Liver (tissue), 9 donors: ENCODE measurements around the gene TBX15. TPM values are rescaled to one million over a fixed set of nuclear protein-coding genes. Genes with fewer than 3 reads are reported as not detected.

ENCODE experiments used
- DNase-seq: peaks from one replicate; pipeline ENCODE4 v3.0.0-alpha.2; 2017; ENCODE audit warnings: low spot score
- H3K27ac ChIP-seq, 2 donors: one replicate each; pipeline ENCODE4 v1.7.0; 2013; ENCODE audit warnings: inconsistent platforms in 2 of 2, low read length in 2 of 2, control low read depth in 1 of 2, low read depth in 1 of 2, mild to moderate bottlenecking in 1 of 2
- H3K27me3 ChIP-seq, 4 donors: one replicate each; pipeline versions ENCODE4 v1.6.1 to v1.7.0; 2013; ENCODE audit warnings: low read length in 3 of 4, inconsistent platforms in 1 of 4, mild to moderate bottlenecking in 1 of 4, moderate library complexity in 1 of 4; ENCODE audit not compliant: control insufficient read depth in 4 of 4, insufficient read depth in 4 of 4
- H3K36me3 ChIP-seq, 4 donors: one replicate each; pipeline versions ENCODE4 v1.6.1 to v1.7.0; 2013; ENCODE audit warnings: low read length in 3 of 4, mild to moderate bottlenecking in 3 of 4, low read depth in 1 of 4, moderate library complexity in 1 of 4; ENCODE audit not compliant: control insufficient read depth in 4 of 4, insufficient read depth in 3 of 4
- H3K4me1 ChIP-seq, 4 donors: one replicate each; pipeline versions ENCODE4 v1.6.1 to v1.7.0; 2013; ENCODE audit warnings: low read length in 3 of 4, mild to moderate bottlenecking in 3 of 4, moderate library complexity in 1 of 4; ENCODE audit not compliant: control insufficient read depth in 4 of 4, insufficient read depth in 4 of 4
- H3K4me3 ChIP-seq, 3 donors: one replicate each; pipeline versions ENCODE4 v1.6.1 to v1.7.0; 2013; ENCODE audit warnings: low read length in 3 of 3, control low read depth in 1 of 3, low read depth in 1 of 3, mild to moderate bottlenecking in 1 of 3
- H3K9ac ChIP-seq, 2 donors: one replicate each; pipeline ENCODE4 v1.7.0; 2013; ENCODE audit warnings: low read length in 2 of 2, mild to moderate bottlenecking in 2 of 2, moderate library complexity in 2 of 2, control low read depth in 1 of 2, low read depth in 1 of 2
- H3K9me3 ChIP-seq, 4 donors: one replicate each; pipeline versions ENCODE4 v1.6.1 to v1.7.0; 2013; ENCODE audit warnings: low read length in 3 of 4; ENCODE audit not compliant: control insufficient read depth in 4 of 4
- ATF3 ChIP-seq: IDR thresholded peaks from 2 replicates; pipeline ENCODE4 v1.6.1; 2016; ENCODE audit warnings: antibody characterized with exemption
- EGR1 ChIP-seq, 2 donors: IDR thresholded peaks; 2 replicates each; pipeline ENCODE4 v1.6.1; 2016 to 2018; ENCODE audit warnings: antibody characterized with exemption in 2 of 2, low read depth in 2 of 2
- FOXA1 ChIP-seq: IDR thresholded peaks from 2 replicates; pipeline ENCODE4 v1.6.1; 2016; ENCODE audit warnings: antibody characterized with exemption
- FOXA2 ChIP-seq: IDR thresholded peaks from 2 replicates; pipeline ENCODE4 v1.6.1; 2016; ENCODE audit warnings: antibody characterized with exemption
- GABPA ChIP-seq, 2 donors: IDR thresholded peaks in 1 of 2; conservative IDR thresholded peaks in 1 of 2; 2 replicates each; pipeline ENCODE4 v1.6.1; 2016; ENCODE audit warnings: antibody characterized with exemption in 2 of 2, mild to moderate bottlenecking in 1 of 2, moderate library complexity in 1 of 2
- HNF4A ChIP-seq, 2 donors: conservative IDR thresholded peaks; 2 replicates each; pipeline ENCODE4 v1.6.1; 2016; ENCODE audit warnings: antibody characterized with exemption in 2 of 2, mild to moderate bottlenecking in 2 of 2
- HNF4G ChIP-seq: IDR thresholded peaks from 2 replicates; pipeline ENCODE4 v1.6.1; 2016; ENCODE audit warnings: antibody characterized with exemption
- JUND ChIP-seq, 2 donors: IDR thresholded peaks; 2 replicates each; pipeline ENCODE4 v1.6.1; 2016; ENCODE audit warnings: antibody characterized with exemption in 2 of 2
- NR2F2 ChIP-seq: IDR thresholded peaks from 2 replicates; pipeline ENCODE4 v1.6.1; 2016; ENCODE audit warnings: antibody characterized with exemption
- RAD21 ChIP-seq, 2 donors: IDR thresholded peaks; 2 replicates each; pipeline ENCODE4 v1.6.1; 2016; ENCODE audit warnings: antibody characterized with exemption in 2 of 2, mild to moderate bottlenecking in 2 of 2
- REST ChIP-seq: IDR thresholded peaks from 2 replicates; pipeline ENCODE4 v1.6.1; 2016; ENCODE audit warnings: antibody characterized with exemption, mild to moderate bottlenecking
- RXRA ChIP-seq, 2 donors: IDR thresholded peaks; 2 replicates each; pipeline ENCODE4 v1.6.1; 2017 to 2018; ENCODE audit warnings: antibody characterized with exemption in 2 of 2, mild to moderate bottlenecking in 1 of 2
- SP1 ChIP-seq: IDR thresholded peaks from 2 replicates; pipeline ENCODE4 v1.6.1; 2018; ENCODE audit warnings: antibody characterized with exemption, mild to moderate bottlenecking
- TAF1 ChIP-seq: conservative IDR thresholded peaks from 2 replicates; pipeline ENCODE4 v1.6.1; 2016; ENCODE audit warnings: antibody characterized with exemption, mild to moderate bottlenecking
- YY1 ChIP-seq: IDR thresholded peaks from 2 replicates; pipeline ENCODE4 v1.6.1; 2016; ENCODE audit warnings: antibody characterized with exemption, mild to moderate bottlenecking
- ZBTB33 ChIP-seq: IDR thresholded peaks from 2 replicates; pipeline ENCODE4 v1.6.1; 2016; ENCODE audit warnings: antibody characterized with exemption
- WGBS: extraction: QIAGEN DNeasy Blood & Tissue Kit; methylation state at CpG from one replicate; pipeline ENCODE4 v1.1.7; 2013; 5-methylcytosine and 5-hydroxymethylcytosine counted together
- polyA plus RNA-seq, 2 donors: library from polyadenylated mRNA; stranded (reverse) in 1 of 2; unstranded in 1 of 2; fragments of 200-250 nt in 1 of 2; fragments of >200 nt in 1 of 2; fragmentation: Nextera tagmentation in 1 of 2; extraction: Ambion mirVana in 1 of 2; gene quantifications; one replicate each; pipeline versions ENCODE4 v1.2.1 to v1.2.3, GENCODE V29; 2013 to 2015
- total RNA-seq, 2 donors: library from RNA; depleted of rRNA; stranded (reverse); fragments of >200 nt; gene quantifications; one replicate each; pipeline ENCODE4 v1.2.3, GENCODE V29; 2014
- TF ChIP-seq, protein P1 (sequence below): fragments of 150-350 bp; IDR thresholded peaks from 2 replicates; pipeline ENCODE4 v1.5.1; 2017; ENCODE audit warnings: improper control_type of control experiment, low read depth, low read length; ENCODE audit not compliant: missing input control
- TF ChIP-seq, protein P2 (sequence below): IDR thresholded peaks from 2 replicates; pipeline ENCODE4 v1.6.1; 2016; ENCODE audit warnings: antibody characterized with exemption
- donor health status: healthy.
- donor health status: healthy.
- donor health status: healthy.
- donor health status: healthy.
- donor health status: healthy.

The TBX15 gene
- total and polyA plus RNA-seq, 4 donors: 0.09 to 15.5 (median 3.5) TPM

GRCh38 chr1:119032986-119033385 is 44.8 kb upstream of the TBX15 start:
- H3K27ac ChIP-seq: no peak overlapping the region
- no peak overlapping the region for H3K9ac ChIP-seq
- no peaks in the 10 kb centered on the region for H3K27me3 ChIP-seq
- no peak overlapping the region for H3K4me3 ChIP-seq
- H3K36me3 ChIP-seq: peaks cover 3 to 11% (median 6%) of the 10 kb centered on the region in 4 donors
- H3K9me3 ChIP-seq: no peaks in the 10 kb centered on the region
- WGBS: 97% methylated on average over 22 of the region's 22 CpGs
- TF ChIP-seq JUND (IDR thresholded peaks at IDR 0.05) (no peak), NR2F2 (no peak), EGR1 (IDR thresholded peaks at IDR 0.05; ENCODE audit: low read depth in 2 of 2) (no peak), TAF1 (no peak), FOXA1 (no peak), ATF3 (no peak), HNF4A (conservative IDR thresholded peaks at IDR 0.05) (no peak), ZBTB33 (no peak), GABPA (IDR thresholded peaks at IDR 0.05 in 1 of 2, conservative IDR thresholded peaks at IDR 0.05 in 1 of 2) (no peak), HNF4G (no peak), FOXA2 (no peak), REST (no peak), RAD21 (IDR thresholded peaks at IDR 0.05) (no peak), SP1 (no peak), YY1 (no peak), RXRA (IDR thresholded peaks at IDR 0.05) (no peak)
- TF ChIP-seq, protein P1, sequence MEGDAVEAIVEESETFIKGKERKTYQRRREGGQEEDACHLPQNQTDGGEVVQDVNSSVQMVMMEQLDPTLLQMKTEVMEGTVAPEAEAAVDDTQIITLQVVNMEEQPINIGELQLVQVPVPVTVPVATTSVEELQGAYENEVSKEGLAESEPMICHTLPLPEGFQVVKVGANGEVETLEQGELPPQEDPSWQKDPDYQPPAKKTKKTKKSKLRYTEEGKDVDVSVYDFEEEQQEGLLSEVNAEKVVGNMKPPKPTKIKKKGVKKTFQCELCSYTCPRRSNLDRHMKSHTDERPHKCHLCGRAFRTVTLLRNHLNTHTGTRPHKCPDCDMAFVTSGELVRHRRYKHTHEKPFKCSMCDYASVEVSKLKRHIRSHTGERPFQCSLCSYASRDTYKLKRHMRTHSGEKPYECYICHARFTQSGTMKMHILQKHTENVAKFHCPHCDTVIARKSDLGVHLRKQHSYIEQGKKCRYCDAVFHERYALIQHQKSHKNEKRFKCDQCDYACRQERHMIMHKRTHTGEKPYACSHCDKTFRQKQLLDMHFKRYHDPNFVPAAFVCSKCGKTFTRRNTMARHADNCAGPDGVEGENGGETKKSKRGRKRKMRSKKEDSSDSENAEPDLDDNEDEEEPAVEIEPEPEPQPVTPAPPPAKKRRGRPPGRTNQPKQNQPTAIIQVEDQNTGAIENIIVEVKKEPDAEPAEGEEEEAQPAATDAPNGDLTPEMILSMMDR: no peak
- TF ChIP-seq, protein P2, sequence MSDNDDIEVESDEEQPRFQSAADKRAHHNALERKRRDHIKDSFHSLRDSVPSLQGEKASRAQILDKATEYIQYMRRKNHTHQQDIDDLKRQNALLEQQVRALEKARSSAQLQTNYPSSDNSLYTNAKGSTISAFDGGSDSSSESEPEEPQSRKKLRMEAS: no peak
- no peak for DNase-seq
- no peaks in the 10 kb centered on the region for H3K4me1 ChIP-seq
